ENCODE measurements around the gene CLMN. TPM values are rescaled to one million over a fixed set of nuclear protein-coding genes. Genes with fewer than 3 reads are reported as not detected.

The CLMN gene
- total RNA-seq, 1 experiment from 2014 or later = 33.4 TPM

- Histone ChIP-seq H3K27me3 (ENCODE audit: insufficient read depth, low read length) (no peaks in the 10 kb centered on the region), H3K36me3 (ENCODE audit: control insufficient read depth in 1 of 2, insufficient read depth in 2 of 2, low read length in 2 of 2) (no peaks in the 10 kb centered on the region), H3K9me2 (ENCODE audit: insufficient read depth) (no peaks in the 10 kb centered on the region), H3K4me2 (ENCODE audit: low read length) (no peak overlapping the region), H3K4me1 (ENCODE audit: control insufficient read depth in 1 of 2, insufficient read depth in 2 of 2, low read length in 2 of 2) (peaks cover 0 to 10% of the 10 kb centered on the region in 2 experiments; a peak in 2 of 4 replicates), H2AFZ (ENCODE audit: low read depth, low read length, poor library complexity, severe bottlenecking) (no peak overlapping the region), H4K20me1 (ENCODE audit: insufficient read depth) (no peaks in the 10 kb centered on the region), H3K79me2 (ENCODE audit: insufficient read depth, low read length) (0 out of 2 replicates have a peak, but pooled peaks cover 4% of the 10 kb centered on the region), H3K9ac (ENCODE audit: low read length) (no peak overlapping the region), H3K27ac (ENCODE audit: low read depth, low read length) (no peak overlapping the region), H3K4me3 (replicated peaks in 1 of 2; ENCODE audit: low read depth in 1 of 2, low read length in 2 of 2) (no peak overlapping the region), H3K9me3 (ENCODE audit: control insufficient read depth in 1 of 2, insufficient read depth in 1 of 2, low read depth in 1 of 2, low read length in 2 of 2) (no peaks in the 10 kb centered on the region)
- DNase-seq (ENCODE audit: low read depth, low spot score) (no peak), ATAC-seq (no peak)
- TF ChIP-seq EZH2 (IDR thresholded peaks at IDR 0.05) = no peak
- ChIA-PET CTCF (no interaction called here), POLR2A (no interaction called here), RAD21 (ENCODE audit: low non-redundant PET in 1 of 2, low total read pairs in 2 of 2, uncharacterized antibody in 2 of 2, unreplicated experiment in 2 of 2) (no interaction called here)
- BruUV-seq (replicated peaks) = no TSS peak
- intact Hi-C loops (cut with micrococcal nuclease) = no loop called here
Observed at GRCh38 chr14:95303552-95303951, 16.2 kb downstream of the CLMN start.

- Histone ChIP-seq H3K4me2 (ENCODE audit: low read length) (no peak overlapping the region), H3K4me3 (replicated peaks in 1 of 2; ENCODE audit: low read depth in 1 of 2, low read length in 2 of 2) (no peak overlapping the region), H2AFZ (ENCODE audit: low read depth, low read length, poor library complexity, severe bottlenecking) (no peak overlapping the region), H3K4me1 (ENCODE audit: control insufficient read depth in 1 of 2, insufficient read depth in 2 of 2, low read length in 2 of 2) (peaks cover 0 to 10% of the 10 kb centered on the region in 2 experiments; a peak in 2 of 4 replicates), H3K36me3 (ENCODE audit: control insufficient read depth in 1 of 2, insufficient read depth in 2 of 2, low read length in 2 of 2) (no peaks in the 10 kb centered on the region), H3K9ac (ENCODE audit: low read length) (no peak overlapping the region), H3K27me3 (ENCODE audit: insufficient read depth, low read length) (no peaks in the 10 kb centered on the region), H4K20me1 (ENCODE audit: insufficient read depth) (no peaks in the 10 kb centered on the region), H3K9me2 (ENCODE audit: insufficient read depth) (no peaks in the 10 kb centered on the region), H3K79me2 (ENCODE audit: insufficient read depth, low read length) (0 out of 2 replicates have a peak, but pooled peaks cover 4% of the 10 kb centered on the region), H3K27ac (ENCODE audit: low read depth, low read length) (no peak overlapping the region), H3K9me3 (ENCODE audit: control insufficient read depth in 1 of 2, insufficient read depth in 1 of 2, low read depth in 1 of 2, low read length in 2 of 2) (no peaks in the 10 kb centered on the region)
- RAD21 ChIA-PET (ENCODE audit: low non-redundant PET in 1 of 2, low total read pairs in 2 of 2, uncharacterized antibody in 2 of 2, unreplicated experiment in 2 of 2) = no interaction called here
- ATAC-seq (no peak), DNase-seq (ENCODE audit: low read depth, low spot score) (no peak)
- no TSS peak for BruUV-seq (replicated peaks)
- CTCF ChIA-PET = no interaction called here
- intact Hi-C loops (cut with micrococcal nuclease) = no loop called here
- POLR2A ChIA-PET = no interaction called here
- TF ChIP-seq POLR2A (IDR thresholded peaks at IDR 0.05; ENCODE audit: borderline replicate concordance, extremely low read depth, insufficient read depth, insufficient read length) (no peak), ZFX (IDR thresholded peaks at IDR 0.05) (no peak), EZH2 (IDR thresholded peaks at IDR 0.05) (no peak), CEBPB (IDR thresholded peaks at IDR 0.05; ENCODE audit: low read depth) (no peak), FOSL1 (IDR thresholded peaks at IDR 0.05; ENCODE audit: low read depth) (no peak), CBX3 (IDR thresholded peaks at IDR 0.05; ENCODE audit: low read depth) (no peak), ELF1 (IDR thresholded peaks at IDR 0.05; ENCODE audit: borderline replicate concordance, low read depth) (no peak), POLR2AphosphoS5 (IDR thresholded peaks at IDR 0.05; ENCODE audit: low read depth, low read length) (no peak), REST (IDR thresholded peaks at IDR 0.05; ENCODE audit: low read depth) (no peak)
- TF ChIP-seq, protein P1, sequence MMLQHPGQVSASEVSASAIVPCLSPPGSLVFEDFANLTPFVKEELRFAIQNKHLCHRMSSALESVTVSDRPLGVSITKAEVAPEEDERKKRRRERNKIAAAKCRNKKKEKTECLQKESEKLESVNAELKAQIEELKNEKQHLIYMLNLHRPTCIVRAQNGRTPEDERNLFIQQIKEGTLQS (IDR thresholded peaks at IDR 0.05) = no peak
- TF ChIP-seq, protein P2, sequence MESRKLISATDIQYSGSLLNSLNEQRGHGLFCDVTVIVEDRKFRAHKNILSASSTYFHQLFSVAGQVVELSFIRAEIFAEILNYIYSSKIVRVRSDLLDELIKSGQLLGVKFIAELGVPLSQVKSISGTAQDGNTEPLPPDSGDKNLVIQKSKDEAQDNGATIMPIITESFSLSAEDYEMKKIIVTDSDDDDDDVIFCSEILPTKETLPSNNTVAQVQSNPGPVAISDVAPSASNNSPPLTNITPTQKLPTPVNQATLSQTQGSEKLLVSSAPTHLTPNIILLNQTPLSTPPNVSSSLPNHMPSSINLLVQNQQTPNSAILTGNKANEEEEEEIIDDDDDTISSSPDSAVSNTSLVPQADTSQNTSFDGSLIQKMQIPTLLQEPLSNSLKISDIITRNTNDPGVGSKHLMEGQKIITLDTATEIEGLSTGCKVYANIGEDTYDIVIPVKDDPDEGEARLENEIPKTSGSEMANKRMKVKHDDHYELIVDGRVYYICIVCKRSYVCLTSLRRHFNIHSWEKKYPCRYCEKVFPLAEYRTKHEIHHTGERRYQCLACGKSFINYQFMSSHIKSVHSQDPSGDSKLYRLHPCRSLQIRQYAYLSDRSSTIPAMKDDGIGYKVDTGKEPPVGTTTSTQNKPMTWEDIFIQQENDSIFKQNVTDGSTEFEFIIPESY (IDR thresholded peaks at IDR 0.05; ENCODE audit: extremely low read depth, insufficient replicate concordance, low read length) = no peak
Observed at GRCh38 chr14:95302667-95303506, 16.8 kb downstream of the CLMN start.
